Heart left ventricle (tissue), 16 donors: ENCODE data around the gene B3GALT5. TPM values are rescaled to one million over a fixed set of nuclear protein-coding genes. Genes with fewer than 3 reads are reported as not detected.

ENCODE experiments used
- ATAC-seq, 4 donors: fragments of 200-7000 bp; cut with Tn5 transposase; one replicate each; pipeline ENCODE4 v1.9.1; 2020 to 2022; ENCODE audit warnings: moderate library complexity in 4 of 4, mild to moderate bottlenecking in 3 of 4, moderate number of reproducible peaks in 1 of 4
- DNase-seq, 5 donors: peaks; one replicate each; pipeline ENCODE4 v3.0.0-alpha.2; 2020
- H3K27ac ChIP-seq, 12 donors: fragments of 200-600 bp; sonication (generic) in 4 of 12; one replicate each; pipeline versions ENCODE4 v1.5.0 to v1.8.0; 2016 to 2022; ENCODE audit warnings: mild to moderate bottlenecking in 2 of 12
- H3K27me3 ChIP-seq, 9 donors: fragments of 200-600 bp; sonication (generic) in 2 of 9; one replicate each; pipeline versions ENCODE4 v1.5.1 to v1.8.0; 2016 to 2022; ENCODE audit warnings: mild to moderate bottlenecking in 3 of 9
- H3K36me3 ChIP-seq, 9 donors: fragments of 200-600 bp; sonication (generic) in 2 of 9; one replicate each; pipeline versions ENCODE4 v1.5.0 to v1.8.0; 2018 to 2022; ENCODE audit warnings: mild to moderate bottlenecking in 2 of 9
- H3K4me1 ChIP-seq, 12 donors: fragments of 200-600 bp; sonication (generic) in 4 of 12; one replicate each; pipeline versions ENCODE4 v1.5.0 to v1.8.0; 2016 to 2022; ENCODE audit warnings: mild to moderate bottlenecking in 3 of 12
- H3K4me3 ChIP-seq, 12 donors: fragments of 200-600 bp; sonication (generic) in 4 of 12; one replicate each; pipeline versions ENCODE4 v1.5.0 to v1.8.0; 2017 to 2022; ENCODE audit warnings: mild to moderate bottlenecking in 9 of 12, moderate library complexity in 4 of 12
- H3K9me3 ChIP-seq, 12 donors: fragments of 200-600 bp; sonication (generic) in 4 of 12; one replicate each; pipeline versions ENCODE4 v1.5.0 to v1.8.0; 2016 to 2022; ENCODE audit warnings: mild to moderate bottlenecking in 1 of 12
- POLR2A ChIP-seq, 2 donors: fragments of 450-650 bp; IDR thresholded peaks; one replicate each; pipeline ENCODE4 v1.6.1; 2017; ENCODE audit warnings: antibody characterized with exemption in 2 of 2, mild to moderate bottlenecking in 2 of 2, moderate library complexity in 2 of 2
- WGBS, 4 donors: extraction: QIAGEN DNeasy Blood & Tissue Kit in 2 of 4; methylation state at CpG; one replicate each; pipeline versions ENCODE4 v1.1.5 to v1.1.7; 2013 to 2018; 5-methylcytosine and 5-hydroxymethylcytosine counted together
- intact Hi-C, 10 donors: fragments of 100-400 bp; cut with DNase I; formaldehyde crosslinking; loops; one replicate each; pipeline versions ENCODE4 v1.11.1 to v1.14.2; 2022
- polyA plus RNA-seq, 2 donors: library from polyadenylated mRNA; stranded (reverse); fragments of 200-250 nt; gene quantifications; one replicate each; pipeline ENCODE4 v1.2.3, GENCODE V29; 2013
- total RNA-seq, 9 donors: library from RNA; depleted of rRNA in 2 of 9; stranded (reverse); fragments of >200 nt in 2 of 9; fragmentation: NEBNext Ultra II Directional in 3 of 9; extraction: Animal tissue kit (Norgen Biotek cat#: 25700) in 3 of 9; gene quantifications; one replicate each; pipeline versions ENCODE4 v1.1.0 to v1.2.4, GENCODE V29; 2016 to 2023
- TF ChIP-seq, protein P1 (sequence below), 12 donors: fragments of 200-600 bp; sonication (generic) in 4 of 12; IDR thresholded peaks; one replicate each; pipeline versions ENCODE4 v1.5.0 to v1.8.0; 2018 to 2022; ENCODE audit warnings: antibody characterized with exemption in 12 of 12, mild to moderate bottlenecking in 5 of 12
- donor health status: ischemic (EF 13 %, LVEDD 7.1; RV severe dilation, severe dysfunction).
- donor health status: healthy with polysubstance abuse.
- donor health status: DM: no; HTN: yes; CAD: no.
- donor health status: DM: no; HTN: no; CAD: no.
- donor health status: ischemic (EF 25% LVEDD 6.9; RV normal size, moderate dysfunction).
- donor health status: ischemic (EF 25% LVEDD 5.7; RV mildly dilated, moderate dysfunction).
- donor health status: healthy.
- donor health status: DM: yes; HTN: yes; CAD: no.
- donor health status: ischemic (EF 35%, LVEDD 5.7; RV mildly dilated, moderate dysfunction).
- donor health status: nonischemic (EF 11% LVEDD 7.7; RV severe dilation, severe dysfunction).
- donor health status: DM: yes; HTN: yes; CAD: no.
- donor health status: PGD.
- donor health status: ischemic (EF 29% LVEDD 5.4; RV normal size, mild dysfunction).
- donor health status: nonischemic (EF 23%, LVEDD 6.1; RV moderate dilation, normal function).

Gene B3GALT5
- total and polyA plus RNA-seq, 11 donors, result 0.01 to 0.71 (median 0.07) TPM; not detected in 2

DNA sequence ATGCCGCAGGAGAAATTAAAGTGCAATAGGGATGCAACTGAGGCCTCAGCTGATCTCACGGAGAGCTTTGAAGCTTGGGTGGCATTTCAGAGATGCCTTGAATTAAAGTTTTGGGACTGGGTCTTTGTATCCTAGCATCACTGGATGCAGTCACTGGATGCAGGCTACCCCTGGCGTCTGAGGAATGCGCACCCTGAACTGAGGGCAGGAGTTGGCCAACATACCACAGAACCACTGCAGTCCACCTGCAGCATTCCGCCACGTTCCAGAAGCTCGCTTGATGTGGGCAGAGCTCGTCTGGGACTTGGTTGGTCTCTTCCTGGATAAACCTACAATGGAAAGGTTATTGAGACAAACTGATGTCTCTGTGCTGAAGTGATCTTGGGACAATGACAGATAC, 98.1 kb downstream of the B3GALT5 start:
- Histone ChIP-seq H3K4me1 (peaks cover 0 to 3% (median 0%) of the 10 kb centered on the region in 12 donors), H3K36me3 (no peaks in the 10 kb centered on the region), H3K9me3 (no peaks in the 10 kb centered on the region), H3K4me3 (no peak overlapping the region), H3K27ac (no peak overlapping the region), H3K27me3 (no peaks in the 10 kb centered on the region)
- DNase-seq (no peak), ATAC-seq (no peak)
- TF ChIP-seq, protein P1, sequence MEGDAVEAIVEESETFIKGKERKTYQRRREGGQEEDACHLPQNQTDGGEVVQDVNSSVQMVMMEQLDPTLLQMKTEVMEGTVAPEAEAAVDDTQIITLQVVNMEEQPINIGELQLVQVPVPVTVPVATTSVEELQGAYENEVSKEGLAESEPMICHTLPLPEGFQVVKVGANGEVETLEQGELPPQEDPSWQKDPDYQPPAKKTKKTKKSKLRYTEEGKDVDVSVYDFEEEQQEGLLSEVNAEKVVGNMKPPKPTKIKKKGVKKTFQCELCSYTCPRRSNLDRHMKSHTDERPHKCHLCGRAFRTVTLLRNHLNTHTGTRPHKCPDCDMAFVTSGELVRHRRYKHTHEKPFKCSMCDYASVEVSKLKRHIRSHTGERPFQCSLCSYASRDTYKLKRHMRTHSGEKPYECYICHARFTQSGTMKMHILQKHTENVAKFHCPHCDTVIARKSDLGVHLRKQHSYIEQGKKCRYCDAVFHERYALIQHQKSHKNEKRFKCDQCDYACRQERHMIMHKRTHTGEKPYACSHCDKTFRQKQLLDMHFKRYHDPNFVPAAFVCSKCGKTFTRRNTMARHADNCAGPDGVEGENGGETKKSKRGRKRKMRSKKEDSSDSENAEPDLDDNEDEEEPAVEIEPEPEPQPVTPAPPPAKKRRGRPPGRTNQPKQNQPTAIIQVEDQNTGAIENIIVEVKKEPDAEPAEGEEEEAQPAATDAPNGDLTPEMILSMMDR (IDR thresholded peaks at IDR 0.05), result no peak
- TF ChIP-seq POLR2A (IDR thresholded peaks at IDR 0.05), result no peak
- intact Hi-C loops, result loop anchor here in 1 of 10 donors (10.0 kb wide), 1 partner anchor 106 kb away; no protein-coding TSS in a partner anchor
- 93 to 96% (median 95%) methylated on average over 8 of the region's 8 CpGs for WGBS, 4 donors

DNA sequence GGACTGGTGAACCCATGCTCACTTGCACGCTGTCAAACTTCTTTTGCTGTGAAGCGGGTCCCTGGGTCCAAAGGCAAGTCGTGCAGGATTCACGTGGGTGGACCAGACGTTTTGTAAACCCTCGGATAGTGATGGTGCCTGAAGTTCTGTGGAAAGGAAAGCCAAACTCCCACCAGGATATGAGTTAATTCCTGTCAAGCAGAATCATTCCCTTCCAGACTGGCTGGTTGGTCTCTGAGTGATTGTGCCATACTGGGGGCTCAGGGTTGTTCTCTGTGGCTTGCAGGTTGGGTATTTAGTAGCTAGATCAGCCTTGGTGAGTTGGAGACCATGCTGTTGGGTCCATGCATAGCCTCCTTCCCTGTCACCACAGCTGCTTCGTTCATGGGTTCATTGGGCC, 99.5 kb downstream of the B3GALT5 start:
- intact Hi-C loops, result loop anchor here in 1 of 10 donors (10.0 kb wide), 1 partner anchor 107 kb away; no protein-coding TSS in a partner anchor

DNA sequence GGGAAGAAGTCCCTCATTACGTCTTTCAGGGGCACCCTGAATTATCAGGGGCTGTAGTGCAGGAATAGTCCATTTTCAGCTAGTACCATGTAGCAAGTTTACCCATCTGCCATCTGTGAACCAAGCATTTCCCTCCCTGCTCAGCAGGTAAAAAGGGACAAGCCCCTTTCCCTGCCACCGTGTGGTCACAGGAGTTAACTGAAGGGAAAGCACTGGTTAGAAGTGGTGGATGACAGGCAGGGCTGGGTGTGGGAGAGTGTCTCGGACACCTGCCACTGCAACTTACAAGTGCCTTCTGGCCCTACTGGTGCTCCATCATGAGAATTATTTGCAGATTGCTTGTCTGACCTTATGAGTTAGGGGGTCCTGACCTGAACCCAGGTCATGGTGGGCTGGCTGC, 100.2 kb downstream of the B3GALT5 start:
- H3K4me1 ChIP-seq, result peaks cover 0 to 3% (median 0%) of the 10 kb centered on the region in 12 donors
- DNase-seq, result no peak
- no peak overlapping the region for H3K4me3 ChIP-seq
- intact Hi-C loops, result loop anchor here in 1 of 10 donors (10.0 kb wide), 1 partner anchor 108 kb away; no protein-coding TSS in a partner anchor
- WGBS, 4 donors, result 70 to 81% (median 73%) methylated on average over 3 of the region's 3 CpGs
- no peaks in the 10 kb centered on the region for H3K36me3 ChIP-seq
- H3K27me3 ChIP-seq, result no peaks in the 10 kb centered on the region
- H3K27ac ChIP-seq, result no peak overlapping the region
- TF ChIP-seq, protein P1 (IDR thresholded peaks at IDR 0.05), result peak in 1 of 12 donors; percentile 3
- no peak for TF ChIP-seq POLR2A (IDR thresholded peaks at IDR 0.05)
- ATAC-seq, result no peak
- H3K9me3 ChIP-seq, result no peaks in the 10 kb centered on the region

More for the DNA sequence above, 99.5 kb downstream of the B3GALT5 start:
- H3K36me3 ChIP-seq, result no peaks in the 10 kb centered on the region
- TF ChIP-seq POLR2A (IDR thresholded peaks at IDR 0.05), result no peak
- TF ChIP-seq, protein P1 (IDR thresholded peaks at IDR 0.05), result no peak
- no peak overlapping the region for H3K4me3 ChIP-seq
- H3K27ac ChIP-seq, result no peak overlapping the region
- no peaks in the 10 kb centered on the region for H3K27me3 ChIP-seq
- 70 to 80% (median 73%) methylated on average over 7 of the region's 7 CpGs for WGBS, 4 donors
- no peaks in the 10 kb centered on the region for H3K9me3 ChIP-seq
- H3K4me1 ChIP-seq, result peaks cover 0 to 3% (median 0%) of the 10 kb centered on the region in 12 donors
- DNase-seq (no peak), ATAC-seq (no peak)

DNA sequence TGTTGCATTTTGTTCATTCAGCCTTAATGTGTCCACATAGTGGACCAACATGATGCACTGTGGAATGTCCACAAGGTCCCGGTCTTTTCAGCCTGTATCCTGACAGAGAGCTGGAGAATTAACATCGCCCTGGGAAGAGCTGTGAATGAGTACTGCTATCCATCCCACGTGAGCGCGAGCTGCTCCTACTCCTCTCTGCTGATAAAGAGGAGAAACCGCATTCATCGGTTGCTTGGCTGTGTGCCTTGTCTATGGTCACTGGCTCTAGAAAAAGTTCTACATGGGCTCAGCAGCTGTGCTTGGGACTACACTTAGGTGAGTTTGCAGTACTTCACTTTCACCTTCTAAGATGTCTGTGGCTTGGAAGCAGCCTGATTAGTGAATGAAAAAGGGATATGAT, 101.2 kb downstream of the B3GALT5 start:
- Histone ChIP-seq H3K4me1 (peaks cover 0 to 3% (median 0%) of the 10 kb centered on the region in 12 donors), H3K4me3 (no peak overlapping the region), H3K27ac (no peak overlapping the region), H3K9me3 (no peaks in the 10 kb centered on the region), H3K36me3 (no peaks in the 10 kb centered on the region), H3K27me3 (no peaks in the 10 kb centered on the region)
- intact Hi-C loops, result loop anchor here in 4 of 10 donors (2.0 to 10.0 kb wide), 3 partner anchors 109 to 197 kb away; no protein-coding TSS in a partner anchor
- DNase-seq (peak in 1 of 5 donors; percentile 13), ATAC-seq (peak in 2 of 4 donors; percentile 46 to 48)
- WGBS, 4 donors, result 36 to 56% (median 50%) methylated on average over 7 of the region's 7 CpGs
- TF ChIP-seq, protein P1 (IDR thresholded peaks at IDR 0.05), result no peak
- TF ChIP-seq POLR2A (IDR thresholded peaks at IDR 0.05), result no peak
